Calu3 (cell line): ENCODE measurements around the gene TRIOBP. TPM values are rescaled to one million over a fixed set of nuclear protein-coding genes. Genes with fewer than 3 reads are reported as not detected.

Source experiments
- BruUV-seq: library from RNA; stranded (reverse); fragments of 400-500 nt; replicated peaks from 2 replicates; lab custom pipeline; 2021; lab: Mats Ljungman, UMichigan
- CTCF ChIA-PET: fragments of 300-600 bp; sonication (Branson Sonifier 250); formaldehyde crosslinking; loops from one replicate; lab custom pipeline; 2022; ENCODE audit warnings: antibody characterized with exemption; lab: Charles Lee
- DNase-seq: peaks from one replicate; pipeline ENCODE4 v3.0.0; 2022
- H3K27ac Mint-ChIP-seq: one replicate; pipeline ENCODE4 v1.8.0; 2022; ENCODE audit warnings: mixed read lengths; ENCODE audit not compliant: unreplicated experiment
- H3K27me3 Mint-ChIP-seq: one replicate; pipeline ENCODE4 v1.8.0; 2022; ENCODE audit warnings: mixed read lengths; ENCODE audit not compliant: unreplicated experiment
- H3K36me3 Mint-ChIP-seq: one replicate; pipeline ENCODE4 v1.8.0; 2022; ENCODE audit warnings: mild to moderate bottlenecking, moderate library complexity, mixed read lengths; ENCODE audit not compliant: insufficient read depth, unreplicated experiment
- H3K4me1 Mint-ChIP-seq: one replicate; pipeline ENCODE4 v1.8.0; 2022; ENCODE audit warnings: mild to moderate bottlenecking, low read depth, mixed read lengths; ENCODE audit not compliant: unreplicated experiment
- H3K4me3 Mint-ChIP-seq: one replicate; pipeline ENCODE4 v1.8.0; 2022; ENCODE audit warnings: mild to moderate bottlenecking, low read depth, moderate library complexity, mixed read lengths; ENCODE audit not compliant: unreplicated experiment
- H3K9me3 Mint-ChIP-seq: one replicate; pipeline ENCODE4 v1.8.0; 2022; ENCODE audit warnings: low read depth, mixed read lengths; ENCODE audit not compliant: unreplicated experiment
- CTCF ChIP-seq: fragments of 200-600 bp; IDR thresholded peaks from one replicate; pipeline ENCODE4 v1.8.0; 2022; ENCODE audit warnings: antibody characterized with exemption; ENCODE audit not compliant: unreplicated experiment
- intact Hi-C: fragments of 100-400 bp; cut with micrococcal nuclease; formaldehyde crosslinking; loops from one replicate; pipeline ENCODE4 v1.10.0; 2022; ENCODE audit not compliant: unreplicated experiment
- total RNA-seq: library from RNA; stranded (reverse); gene quantifications from 2 replicates; pipeline ENCODE4 v1.2.3, GENCODE V29; 2022

Gene TRIOBP
- total RNA-seq, 1 experiment from 2014 or later: 85.3 TPM

GRCh38 chr22:37676736-37677492 is 19.9 kb upstream of the TRIOBP start:
- Mint-ChIP-seq H3K4me1 (peaks cover 9% of the 10 kb centered on the region), H3K27ac (peak overlapping the region; percentile 43), H3K27me3 (no peaks in the 10 kb centered on the region), H3K4me3 (peak overlapping the region; percentile 68), H3K36me3 (peaks cover 44% of the 10 kb centered on the region), H3K9me3 (no peaks in the 10 kb centered on the region)
- CTCF ChIA-PET: interaction anchor here (0.6 to 2.6 kb wide), 6 partner anchors 9 to 410 kb away, joined by 3 to 16 read pairs (median 4); partner anchors contain the start of gene NOL12
- intact Hi-C loops: no loop called here
- peak; percentile 92 for DNase-seq
- BruUV-seq: TSS peak; percentile 65
- TF ChIP-seq CTCF: no peak

- CTCF ChIA-PET: interaction anchor here (0.6 to 1.3 kb wide), 3 partner anchors 9 to 410 kb away, joined by 3 to 4 read pairs (median 4); partner anchors contain the start of gene NOL12
- H3K4me3 Mint-ChIP-seq: peak overlapping the region; percentile 68
- H3K36me3 Mint-ChIP-seq: peaks cover 44% of the 10 kb centered on the region
- BruUV-seq: no TSS peak
- H3K9me3 Mint-ChIP-seq: no peaks in the 10 kb centered on the region
- no peak for TF ChIP-seq CTCF
- no peaks in the 10 kb centered on the region for H3K27me3 Mint-ChIP-seq
- no peak for DNase-seq
- peak overlapping the region; percentile 43 for H3K27ac Mint-ChIP-seq
- H3K4me1 Mint-ChIP-seq: peaks cover 10% of the 10 kb centered on the region
- intact Hi-C loops: no loop called here
These were observed 19.3 kb upstream of the TRIOBP start for GRCh38 chr22:37677493-37677974.

GRCh38 chr22:37678372-37678771 is 18.5 kb upstream of the TRIOBP start:
- Mint-ChIP-seq H3K27me3 (no peaks in the 10 kb centered on the region), H3K4me3 (no peak overlapping the region), H3K9me3 (no peaks in the 10 kb centered on the region), H3K4me1 (peaks cover 10% of the 10 kb centered on the region), H3K27ac (no peak overlapping the region), H3K36me3 (peaks cover 44% of the 10 kb centered on the region)
- TF ChIP-seq CTCF: no peak
- intact Hi-C loops: no loop called here
- no TSS peak for BruUV-seq
- CTCF ChIA-PET: interaction anchor here (0.7 kb wide), 1 partner anchor 833 kb away, joined by 4 read pairs; no protein-coding TSS in a partner anchor
- no peak for DNase-seq

- TF ChIP-seq CTCF: no peak
- DNase-seq: no peak
- no peaks in the 10 kb centered on the region for H3K9me3 Mint-ChIP-seq
- no peak overlapping the region for H3K4me3 Mint-ChIP-seq
- intact Hi-C loops: no loop called here
- H3K27me3 Mint-ChIP-seq: no peaks in the 10 kb centered on the region
- no peak overlapping the region for H3K27ac Mint-ChIP-seq
- H3K4me1 Mint-ChIP-seq: peaks cover 10% of the 10 kb centered on the region
- BruUV-seq: no TSS peak
- CTCF ChIA-PET: interaction anchor here (0.7 kb wide), 1 partner anchor 21 kb away, joined by 4 read pairs; no protein-coding TSS in a partner anchor
- H3K36me3 Mint-ChIP-seq: peaks cover 43% of the 10 kb centered on the region
These were observed 17.2 kb upstream of the TRIOBP start for GRCh38 chr22:37679670-37680069.
